Natural killer cell (primary cell): ENCODE results near the gene RAB3D. TPM values are rescaled to one million over a fixed set of nuclear protein-coding genes. Genes with fewer than 3 reads are reported as not detected.

Experiments
- ATAC-seq, 3 donors: fragments of 150-1000 bp in 2 of 3; fragments of 200-7000 bp in 1 of 3; cut with Tn5 transposase; 1 replicate in 1 of 3; 2 replicates in 2 of 3; pipeline ENCODE4 v1.10.0; 2021; ENCODE audit warnings: mild to moderate bottlenecking in 2 of 3, moderate library complexity in 2 of 3
- DNase-seq, 2 donors: peaks; one replicate each; pipeline versions ENCODE4 v3.0.0 to v3.0.0-alpha.2; 2013 to 2021; ENCODE audit warnings: mixed read lengths in 1 of 2
- H3K27ac ChIP-seq: one replicate; pipeline ENCODE4 v1.5.1; 2013; ENCODE audit warnings: mild to moderate bottlenecking, low read length
- H3K27me3 ChIP-seq: one replicate; pipeline ENCODE4 v1.6.1; 2013; ENCODE audit warnings: low read length; ENCODE audit not compliant: control insufficient read depth, insufficient read depth
- H3K36me3 ChIP-seq: one replicate; pipeline ENCODE4 v1.6.1; 2013; ENCODE audit warnings: low read length; ENCODE audit not compliant: control insufficient read depth, insufficient read depth
- H3K4me1 ChIP-seq: one replicate; pipeline ENCODE4 v1.6.1; 2013; ENCODE audit warnings: low read length; ENCODE audit not compliant: control insufficient read depth, insufficient read depth
- H3K4me3 ChIP-seq: one replicate; pipeline ENCODE4 v1.5.1; 2013; ENCODE audit warnings: low read length
- H3K9me3 ChIP-seq: one replicate; pipeline ENCODE4 v1.6.1; 2013; ENCODE audit warnings: low read length; ENCODE audit not compliant: control insufficient read depth, insufficient read depth
- H3K27ac Mint-ChIP-seq, 2 donors: one replicate each; pipeline ENCODE4 v1.8.0; 2022; ENCODE audit warnings: mild to moderate bottlenecking in 2 of 2, mixed read lengths in 2 of 2, moderate library complexity in 1 of 2
- H3K27me3 Mint-ChIP-seq, 2 donors: one replicate each; pipeline ENCODE4 v1.8.0; 2022; ENCODE audit warnings: low read depth in 2 of 2, mixed read lengths in 2 of 2
- H3K36me3 Mint-ChIP-seq: one replicate; pipeline ENCODE4 v1.8.0; 2022; ENCODE audit warnings: mixed read lengths
- H3K4me1 Mint-ChIP-seq, 2 donors: one replicate each; pipeline ENCODE4 v1.8.0; 2022; ENCODE audit warnings: mixed read lengths in 2 of 2
- H3K4me3 Mint-ChIP-seq: one replicate; pipeline ENCODE4 v1.8.0; 2022; ENCODE audit warnings: mild to moderate bottlenecking, moderate library complexity, mixed read lengths
- H3K9me3 Mint-ChIP-seq, 2 donors: one replicate each; pipeline ENCODE4 v1.8.0; 2022; ENCODE audit warnings: mixed read lengths in 2 of 2
- CTCF ChIP-seq: fragments of 200-600 bp; IDR thresholded peaks from one replicate; pipeline ENCODE4 v1.8.0; 2022; ENCODE audit warnings: antibody characterized with exemption
- WGBS: methylation state at CpG from one replicate; pipeline ENCODE4 v1.1.7; 2013; ENCODE audit warnings: missing lambda C conversion rate; ENCODE audit not compliant: insufficient coverage; 5-methylcytosine and 5-hydroxymethylcytosine counted together
- intact Hi-C: fragments of 100-400 bp; cut with micrococcal nuclease; formaldehyde crosslinking; loops from one replicate; pipeline ENCODE4 v1.14.2; 2022
- total RNA-seq, 4 donors: library from RNA; stranded (reverse); fragments of 120-200 nt in 1 of 4; gene quantifications; one replicate each; pipeline versions ENCODE4 v1.2.3 to v1.2.4, GENCODE V29; 2013 to 2022

Gene RAB3D
- total RNA-seq, 3 donors from 2014 or later (not counting 1 experiment from before 2014, with no cell fraction given): 14.3 to 20.0 (median 15.7) TPM

GRCh38 chr19:11291991-11292390 lies 47.5 kb downstream of the RAB3D start:
- Mint-ChIP-seq H3K27ac (no peak overlapping the region), H3K4me3 (no peak overlapping the region), H3K36me3 (no peaks in the 10 kb centered on the region), H3K9me3 (no peaks in the 10 kb centered on the region), H3K4me1 (peaks cover 0 to 10% of the 10 kb centered on the region in 2 donors), H3K27me3 (peaks cover 12 to 16% of the 10 kb centered on the region in 2 donors)
- H3K9me3 ChIP-seq: no peaks in the 10 kb centered on the region
- intact Hi-C loops: loop anchor here (5.0 kb wide), 2 partner anchors 155 to 295 kb away; no protein-coding TSS in a partner anchor
- H3K4me1 ChIP-seq: peaks cover 10% of the 10 kb centered on the region
- H3K27me3 ChIP-seq: no peaks in the 10 kb centered on the region
- H3K27ac ChIP-seq: no peak overlapping the region
- ATAC-seq: no peak
- 85% methylated on average over 1 of the region's 1 CpG for WGBS
- no peak for TF ChIP-seq CTCF
- H3K4me3 ChIP-seq: no peak overlapping the region
- no peak for DNase-seq
- no peaks in the 10 kb centered on the region for H3K36me3 ChIP-seq

- Histone ChIP-seq H3K9me3 (no peaks in the 10 kb centered on the region), H3K27me3 (no peaks in the 10 kb centered on the region), H3K27ac (no peak overlapping the region), H3K4me1 (peaks cover 10% of the 10 kb centered on the region), H3K4me3 (no peak overlapping the region), H3K36me3 (no peaks in the 10 kb centered on the region)
- no peaks in the 10 kb centered on the region for H3K9me3 Mint-ChIP-seq
- H3K27me3 Mint-ChIP-seq: peaks cover 14 to 19% of the 10 kb centered on the region in 2 donors
- H3K4me3 Mint-ChIP-seq: no peak overlapping the region
- intact Hi-C loops: loop anchor here (5.0 kb wide), 2 partner anchors 156 to 296 kb away; no protein-coding TSS in a partner anchor
- WGBS: 90% methylated on average over 7 of the region's 7 CpGs
- no peak overlapping the region for H3K27ac Mint-ChIP-seq
- no peak for ATAC-seq
- TF ChIP-seq CTCF: no peak
- H3K36me3 Mint-ChIP-seq: no peaks in the 10 kb centered on the region
- DNase-seq: no peak
- peaks cover 0 to 10% of the 10 kb centered on the region in 2 donors for H3K4me1 Mint-ChIP-seq
These were observed 48.0 kb downstream of the RAB3D start for GRCh38 chr19:11291415-11291814.

DNA sequence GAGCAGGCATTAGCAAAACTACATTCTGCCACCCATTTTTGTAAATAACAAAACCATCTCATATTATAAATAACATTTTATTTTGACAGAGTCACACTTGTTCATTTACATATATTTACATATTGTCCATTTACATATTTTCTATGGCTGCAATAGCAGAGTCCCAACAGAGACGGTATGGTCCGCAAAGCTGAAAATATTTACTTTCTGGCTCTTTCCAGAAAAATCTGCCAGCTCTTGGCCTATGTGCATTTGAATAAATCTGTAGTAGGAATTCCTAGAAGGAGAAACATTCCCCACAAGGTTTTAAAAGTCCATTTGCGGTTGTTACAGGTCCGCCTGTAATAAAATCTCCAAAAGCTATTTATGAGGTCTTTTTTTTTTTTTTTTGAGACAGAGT lies 49.2 kb downstream of the RAB3D start:
- H3K9me3 Mint-ChIP-seq: no peaks in the 10 kb centered on the region
- H3K36me3 Mint-ChIP-seq: no peaks in the 10 kb centered on the region
- H3K4me1 Mint-ChIP-seq: peaks cover 0 to 10% of the 10 kb centered on the region in 2 donors
- no peak for ATAC-seq
- Histone ChIP-seq H3K4me1 (peaks cover 10% of the 10 kb centered on the region), H3K36me3 (no peaks in the 10 kb centered on the region), H3K9me3 (no peaks in the 10 kb centered on the region), H3K4me3 (no peak overlapping the region), H3K27me3 (peaks cover 4% of the 10 kb centered on the region), H3K27ac (no peak overlapping the region)
- DNase-seq: no peak
- WGBS: 86% methylated on average over 3 of the region's 4 CpGs
- TF ChIP-seq CTCF: no peak
- no peak overlapping the region for H3K4me3 Mint-ChIP-seq
- H3K27ac Mint-ChIP-seq: no peak overlapping the region
- peaks cover 16 to 19% of the 10 kb centered on the region in 2 donors for H3K27me3 Mint-ChIP-seq
- intact Hi-C loops: loop anchor here (5.0 kb wide), 2 partner anchors 157 to 297 kb away; no protein-coding TSS in a partner anchor

DNA sequence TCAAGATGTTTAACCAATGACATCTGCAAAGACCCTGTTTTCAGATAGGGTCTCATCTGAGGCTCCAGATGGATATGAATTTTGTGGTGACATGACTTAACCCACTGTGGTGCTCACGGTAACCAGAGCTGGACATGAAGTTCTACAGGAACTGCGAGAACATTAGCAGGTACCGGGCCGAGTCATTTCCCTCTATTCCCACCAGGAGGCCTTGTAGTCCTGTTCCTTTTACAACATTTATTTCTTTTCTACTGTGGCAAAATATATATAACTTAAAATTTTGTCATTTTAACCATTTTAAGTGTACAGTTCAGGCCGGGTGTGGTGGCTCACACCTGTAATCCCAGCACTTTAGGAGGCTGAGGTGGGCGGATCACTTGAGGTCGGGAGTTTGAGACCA lies 51.1 kb downstream of the RAB3D start:
- Mint-ChIP-seq H3K9me3 (no peaks in the 10 kb centered on the region), H3K27ac (no peak overlapping the region), H3K36me3 (no peaks in the 10 kb centered on the region), H3K27me3 (peaks cover 17 to 19% of the 10 kb centered on the region in 2 donors), H3K4me3 (no peak overlapping the region), H3K4me1 (no peaks in the 10 kb centered on the region)
- Histone ChIP-seq H3K36me3 (no peaks in the 10 kb centered on the region), H3K27me3 (peaks cover 11% of the 10 kb centered on the region), H3K4me3 (no peak overlapping the region), H3K27ac (no peak overlapping the region), H3K4me1 (peaks cover 2% of the 10 kb centered on the region), H3K9me3 (no peaks in the 10 kb centered on the region)
- TF ChIP-seq CTCF: no peak
- intact Hi-C loops: no loop called here
- 61% methylated on average over 7 of the region's 7 CpGs for WGBS
- DNase-seq (no peak), ATAC-seq (no peak)
